HG02642 (cell line): ENCODE data around the gene SLC26A8.
A peak's percentile ranks its signal among the peaks of the same experiment; 100 is the strongest.
"Not testable (repeated sequence)": the region's sequence is repeated elsewhere in the genome, so short reads cannot be mapped to it uniquely, and the experiment has no call there.

Experiments used
- ATAC-seq: cut with Tn5 transposase; IDR thresholded peaks from one replicate; pipeline ENCODE4 v1.9.1; 2021; ENCODE audit warnings: mild to moderate bottlenecking; ENCODE audit not compliant: unreplicated experiment, poor library complexity

The SLC26A8 gene

DNA sequence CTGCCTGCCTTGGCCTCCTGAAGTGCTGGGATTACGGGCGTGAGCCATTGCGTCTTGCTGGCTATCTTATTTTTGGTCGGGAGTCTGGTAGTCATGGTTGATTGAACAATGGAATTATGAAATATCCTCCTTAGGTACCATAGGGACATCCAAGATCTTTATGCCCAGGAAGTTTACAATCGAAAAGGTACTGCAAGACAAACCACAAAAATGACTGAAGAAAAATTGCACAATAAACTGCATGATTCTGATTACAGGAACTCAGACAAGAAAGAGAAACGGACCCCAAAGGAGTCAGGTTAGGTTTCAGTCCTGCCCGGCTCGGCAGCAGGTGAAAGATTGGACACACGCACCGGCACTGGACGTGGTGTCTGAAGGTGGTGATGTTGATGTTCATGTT lies 5.3 kb downstream of the SLC26A8 start:
- ATAC-seq = no peak

DNA sequence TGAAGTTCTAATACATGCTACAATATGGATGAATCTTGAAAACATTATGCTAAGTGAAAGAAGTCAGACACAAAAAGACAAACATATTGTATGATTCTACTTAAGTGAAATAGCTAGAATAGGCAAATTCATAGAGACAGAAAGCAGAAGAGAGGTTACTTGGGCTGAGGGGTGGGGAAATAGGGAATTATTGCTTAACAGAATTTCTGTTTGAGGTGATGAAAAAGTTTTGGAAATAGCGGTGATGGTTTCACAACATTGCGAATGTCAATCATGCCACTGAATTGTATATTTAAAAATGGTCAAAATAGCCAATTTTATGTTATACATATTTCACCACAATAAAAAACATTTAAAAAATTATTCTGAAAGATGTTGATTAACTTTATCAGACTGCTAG lies 6.1 kb downstream of the SLC26A8 start:
- no peak for ATAC-seq

DNA sequence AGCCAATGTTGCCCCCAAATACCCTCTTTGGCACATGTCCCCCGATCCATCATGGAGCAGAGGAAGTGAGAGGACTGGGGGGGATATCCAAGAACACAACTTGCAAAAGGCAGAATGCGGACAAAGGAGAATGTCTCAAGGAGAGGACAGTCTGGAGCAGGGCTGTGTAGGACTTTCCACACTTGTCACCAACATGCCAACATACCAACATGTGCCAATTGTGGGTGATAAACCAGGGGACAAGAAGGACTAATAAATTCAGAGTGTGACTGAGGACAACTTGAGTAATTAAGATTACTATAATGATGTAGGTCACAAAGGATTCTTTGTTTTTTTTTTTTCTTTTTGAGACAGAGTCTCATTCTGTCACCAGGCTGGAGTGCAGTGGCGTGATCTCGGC lies 8.8 kb downstream of the SLC26A8 start:
- no peak for ATAC-seq

DNA sequence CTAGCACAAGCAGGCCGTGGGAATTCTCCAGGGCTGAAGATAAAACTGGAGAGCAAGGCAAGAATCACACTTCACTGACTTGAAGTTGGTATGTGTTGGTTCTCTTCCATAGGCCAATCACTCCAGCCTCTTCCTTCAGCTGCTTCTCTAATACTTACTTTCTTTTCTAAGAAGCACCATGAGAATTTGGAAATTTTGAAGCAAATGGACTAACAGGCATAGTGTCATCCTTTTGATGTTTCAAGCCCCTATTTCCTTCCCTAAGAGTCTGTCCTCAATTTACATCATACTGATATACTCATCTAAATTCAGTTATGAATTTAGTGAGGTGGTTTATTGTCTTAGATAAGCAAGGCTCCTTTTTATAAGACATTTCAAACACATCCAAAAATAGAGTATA lies 24.0 kb downstream of the SLC26A8 start:
- no peak for ATAC-seq

DNA sequence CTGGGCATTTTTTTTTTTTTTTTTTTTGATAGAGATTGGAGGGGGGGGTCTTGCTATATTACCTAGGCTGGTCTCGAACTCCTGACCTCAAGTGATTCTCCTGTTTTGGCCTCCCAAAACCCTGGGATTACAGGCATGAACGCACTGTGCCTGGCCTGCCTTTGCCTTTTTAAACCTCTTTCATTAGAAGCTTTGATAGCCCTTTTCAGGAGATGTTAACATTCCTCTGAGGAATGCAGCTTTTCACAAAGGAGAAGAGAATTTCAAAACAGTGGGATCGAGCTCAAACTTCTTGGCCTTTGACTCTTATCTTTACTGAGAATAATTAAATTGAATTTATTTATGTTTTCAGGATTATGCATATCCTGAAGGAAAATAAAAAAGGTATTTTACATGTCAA lies 31.3 kb downstream of the SLC26A8 start:
- ATAC-seq = no peak

DNA sequence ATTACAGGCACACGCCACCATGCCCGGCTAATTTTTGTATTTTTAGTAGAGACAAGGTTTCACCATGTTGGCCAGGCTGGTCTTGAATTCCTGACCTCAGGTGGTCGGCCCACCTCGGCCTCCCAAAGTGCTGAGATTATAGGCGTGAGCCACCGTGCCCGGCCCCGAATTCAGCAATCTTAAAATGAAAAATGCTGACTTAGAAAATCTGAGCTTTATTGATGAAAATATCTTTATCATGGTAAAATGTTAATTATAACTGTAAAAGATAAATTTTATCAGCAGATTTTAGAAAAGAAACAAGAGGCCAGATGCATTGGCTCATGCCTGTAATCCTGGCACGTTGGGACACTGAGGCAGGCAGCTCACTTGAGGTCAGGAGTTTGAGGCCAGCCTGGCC lies 36.4 kb downstream of the SLC26A8 start:
- not testable (repeated sequence) for ATAC-seq

DNA sequence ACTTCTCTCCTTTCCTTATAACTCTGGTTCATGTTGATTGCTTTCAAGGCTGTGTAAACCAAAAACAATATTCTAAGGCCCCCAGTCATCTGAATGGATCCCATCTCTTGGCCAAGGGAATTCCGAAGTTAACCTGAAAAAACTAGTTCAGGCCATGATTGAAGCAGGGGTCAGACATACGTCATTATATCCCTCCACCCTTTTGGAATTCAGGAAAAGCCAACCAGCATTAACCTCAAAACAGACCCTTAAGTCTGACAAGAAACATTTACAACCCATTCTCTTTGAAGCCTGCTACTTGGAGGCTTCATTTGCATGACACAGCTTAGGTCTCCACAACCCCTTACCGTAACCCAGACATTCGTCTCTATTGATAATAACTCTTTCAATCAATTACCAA lies 39.7 kb downstream of the SLC26A8 start:
- ATAC-seq = no peak

DNA sequence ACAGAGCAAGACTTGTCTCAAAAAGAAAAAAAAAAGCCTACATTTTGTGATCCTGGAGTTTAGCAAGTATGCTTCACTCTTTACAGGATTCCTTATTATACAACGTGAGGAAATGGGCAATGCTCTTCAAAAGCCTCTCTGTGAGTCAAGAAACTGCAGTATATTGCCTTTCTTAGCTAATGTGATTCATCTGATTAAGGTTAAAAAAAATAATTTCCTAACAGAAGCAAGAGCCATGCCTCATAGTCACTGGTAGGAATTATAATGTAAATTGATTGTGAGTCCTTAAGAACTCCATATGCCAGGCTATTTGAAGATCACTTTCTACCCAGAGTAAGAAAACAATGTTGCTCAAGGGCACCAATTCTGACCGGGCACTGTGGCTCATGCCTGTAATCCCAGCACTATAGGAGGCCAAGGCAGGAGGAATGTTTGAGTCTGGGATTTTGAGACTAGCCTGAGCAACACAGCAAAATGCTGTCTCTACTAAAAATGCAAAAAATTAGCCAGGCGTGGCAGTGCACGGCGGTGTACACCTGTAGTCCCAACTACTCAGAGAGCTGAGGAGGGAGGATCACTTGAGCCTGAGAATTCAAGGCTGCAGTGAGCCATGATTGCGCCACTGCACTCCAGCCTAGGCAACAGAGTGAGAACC lies 43.3 kb downstream of the SLC26A8 start:
- ATAC-seq = no peak

DNA sequence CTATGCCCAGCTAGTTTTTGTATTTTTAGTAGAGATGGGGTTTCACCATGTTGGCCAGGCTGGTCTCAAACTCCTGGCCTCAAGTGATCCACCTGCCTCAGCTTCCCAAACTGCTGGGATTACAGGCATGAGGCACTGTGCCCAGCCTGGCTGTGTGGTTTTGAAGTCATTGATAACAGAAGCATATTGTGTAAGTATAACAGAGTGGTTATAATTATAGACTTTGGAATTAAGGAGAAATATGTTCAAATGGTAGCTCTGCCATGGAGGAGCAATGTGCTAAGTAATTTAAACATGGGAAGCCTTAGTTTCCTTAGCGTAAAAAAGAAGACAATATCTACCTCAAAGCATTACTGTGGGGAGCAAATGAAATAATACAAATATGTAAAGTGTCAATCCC lies 44.3 kb downstream of the SLC26A8 start:
- not testable (repeated sequence) for ATAC-seq

DNA sequence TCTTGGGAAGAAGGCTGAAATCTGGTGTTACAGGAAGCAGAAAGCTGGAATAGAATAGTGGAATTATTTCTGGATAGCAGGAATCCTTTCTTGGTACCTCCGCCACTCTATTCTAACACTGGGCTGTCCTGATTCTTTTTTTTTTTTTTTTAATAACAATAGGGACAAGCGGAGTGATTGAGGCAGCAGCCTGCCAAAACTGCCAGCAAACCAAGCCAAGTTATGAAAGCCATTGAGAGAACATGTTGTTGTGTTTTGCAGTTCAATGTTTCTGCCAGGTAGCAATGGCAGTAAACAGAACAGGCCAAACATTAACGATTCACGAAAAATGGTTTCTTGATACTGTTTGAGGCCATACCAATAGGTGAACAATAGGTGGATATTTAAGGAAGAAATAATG lies 47.1 kb downstream of the SLC26A8 start:
- ATAC-seq = no peak

DNA sequence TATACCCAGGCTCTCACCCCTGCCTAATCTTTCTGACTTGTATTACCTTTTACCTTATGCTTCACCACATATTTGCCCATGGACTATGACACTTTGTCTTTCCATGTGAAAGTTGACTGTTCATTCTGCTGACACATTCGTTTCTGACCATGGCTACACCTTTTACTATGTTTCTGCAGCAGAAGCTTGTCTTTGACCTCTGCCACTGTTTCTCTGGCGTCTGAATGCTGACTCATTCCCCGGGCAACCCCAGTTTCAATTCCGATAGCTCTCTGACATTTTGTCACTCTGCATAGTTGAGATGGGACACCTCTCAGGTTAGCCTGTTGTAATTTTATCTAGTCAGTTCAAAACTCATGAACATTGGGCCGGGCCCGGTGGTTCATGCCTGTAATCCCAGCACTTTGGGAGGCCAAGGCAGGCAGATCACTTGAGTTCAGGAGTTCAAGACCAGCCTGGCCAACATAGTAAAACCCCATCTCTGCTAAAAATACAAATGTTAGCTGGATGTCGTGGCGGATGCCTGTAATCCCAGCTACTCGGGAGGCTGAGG lies 50.7 kb downstream of the SLC26A8 start:
- peak; percentile 60 for ATAC-seq

DNA sequence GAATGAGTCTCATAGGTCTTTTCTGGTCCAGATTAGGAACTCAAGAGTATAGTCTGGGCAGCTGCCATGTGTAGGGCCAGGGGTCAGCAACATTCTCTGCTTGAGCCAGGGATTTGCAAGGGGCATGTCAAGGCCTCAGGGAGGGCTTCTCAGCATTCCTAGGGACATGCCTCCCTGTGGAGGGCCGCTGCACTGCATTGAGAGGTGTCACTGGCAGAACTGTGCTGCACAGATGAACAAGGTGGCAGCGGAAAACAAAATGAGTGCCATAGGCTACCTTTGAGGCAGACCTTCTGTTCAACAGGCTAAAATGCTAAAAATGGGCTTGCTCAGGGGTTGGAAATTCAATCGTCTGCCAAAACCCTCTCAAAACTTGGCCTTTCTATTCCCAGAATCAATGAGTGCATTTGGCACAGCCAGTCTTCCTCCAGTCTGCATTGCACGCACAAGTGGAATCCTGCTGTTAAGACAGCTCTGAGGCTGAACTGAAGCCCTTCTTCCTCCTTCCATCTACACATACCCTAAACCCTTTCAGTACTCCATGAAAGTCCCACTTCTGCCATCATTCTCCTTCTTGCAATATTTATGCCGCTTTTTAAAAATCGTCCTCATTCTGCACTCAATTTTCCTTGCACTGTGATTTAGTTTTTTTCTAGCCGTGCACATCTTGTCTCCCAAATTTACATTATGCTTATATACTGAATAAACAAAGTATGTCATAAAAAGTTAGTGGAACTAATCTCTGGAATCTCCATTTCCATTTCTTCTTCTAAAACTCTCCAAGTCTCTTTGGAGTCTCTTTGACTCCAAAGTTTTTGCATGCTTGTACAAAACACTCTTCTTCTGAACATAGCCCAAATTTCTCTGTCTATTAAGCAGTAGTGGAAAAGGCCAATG lies 51.7 kb downstream of the SLC26A8 start:
- ATAC-seq = no peak

DNA sequence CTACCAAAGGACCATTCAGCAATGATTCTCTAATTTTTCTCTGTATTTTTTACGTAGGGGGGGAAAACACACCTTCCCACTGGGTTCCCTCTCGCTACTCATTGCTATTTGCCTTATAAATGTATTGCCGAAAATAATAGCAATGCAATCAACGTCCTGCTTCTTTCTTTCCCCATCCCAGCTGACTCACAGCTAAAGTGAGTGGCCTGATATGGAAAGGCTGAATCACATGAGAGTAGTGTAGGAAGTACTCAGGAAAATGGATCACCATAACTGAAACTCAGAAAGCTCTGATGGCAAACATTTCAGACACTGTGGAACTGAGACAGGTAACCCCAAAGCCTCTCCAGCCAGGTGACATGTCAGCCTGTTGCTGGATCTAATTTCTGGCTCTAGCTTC lies 54.3 kb downstream of the SLC26A8 start:
- no peak for ATAC-seq

DNA sequence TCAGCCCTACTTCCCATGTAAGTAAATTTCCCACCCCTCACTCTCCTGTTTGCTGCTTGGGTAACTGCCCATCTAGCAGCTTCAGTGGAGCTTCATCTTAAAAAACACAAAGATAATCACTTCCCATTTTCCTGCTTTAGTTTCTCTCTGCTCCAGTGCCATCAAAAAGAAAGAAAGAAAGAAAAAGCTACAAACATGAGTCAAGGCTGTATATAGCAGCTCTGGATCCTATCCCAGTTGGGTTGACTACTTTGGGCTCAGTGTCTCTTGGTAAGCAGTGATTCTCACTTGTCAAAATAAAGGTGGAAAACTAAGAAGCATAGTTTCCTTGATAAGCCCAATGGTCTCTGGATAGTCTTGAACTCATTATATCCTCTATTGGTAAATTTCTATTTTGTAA lies 54.8 kb downstream of the SLC26A8 start:
- no peak for ATAC-seq

DNA sequence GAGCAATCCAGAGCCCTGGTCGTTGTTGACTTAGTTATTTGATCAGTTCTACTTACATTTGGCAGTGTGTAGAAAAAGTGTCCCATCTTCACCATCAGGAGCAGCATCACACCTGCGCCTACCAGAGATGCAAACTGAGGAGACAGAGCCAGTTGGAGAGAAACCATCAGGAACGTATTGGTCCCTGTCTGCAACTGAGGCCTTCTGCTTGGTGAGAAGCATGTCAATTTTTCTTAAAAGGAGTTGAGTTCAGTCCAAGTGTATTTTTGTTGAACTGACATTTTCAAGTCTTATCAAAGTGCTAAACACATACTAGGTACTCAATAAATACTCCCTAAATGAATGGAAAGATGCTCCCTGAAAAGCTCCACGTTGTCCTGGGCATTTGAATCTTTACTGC lies 55.6 kb downstream of the SLC26A8 start:
- no peak for ATAC-seq

DNA sequence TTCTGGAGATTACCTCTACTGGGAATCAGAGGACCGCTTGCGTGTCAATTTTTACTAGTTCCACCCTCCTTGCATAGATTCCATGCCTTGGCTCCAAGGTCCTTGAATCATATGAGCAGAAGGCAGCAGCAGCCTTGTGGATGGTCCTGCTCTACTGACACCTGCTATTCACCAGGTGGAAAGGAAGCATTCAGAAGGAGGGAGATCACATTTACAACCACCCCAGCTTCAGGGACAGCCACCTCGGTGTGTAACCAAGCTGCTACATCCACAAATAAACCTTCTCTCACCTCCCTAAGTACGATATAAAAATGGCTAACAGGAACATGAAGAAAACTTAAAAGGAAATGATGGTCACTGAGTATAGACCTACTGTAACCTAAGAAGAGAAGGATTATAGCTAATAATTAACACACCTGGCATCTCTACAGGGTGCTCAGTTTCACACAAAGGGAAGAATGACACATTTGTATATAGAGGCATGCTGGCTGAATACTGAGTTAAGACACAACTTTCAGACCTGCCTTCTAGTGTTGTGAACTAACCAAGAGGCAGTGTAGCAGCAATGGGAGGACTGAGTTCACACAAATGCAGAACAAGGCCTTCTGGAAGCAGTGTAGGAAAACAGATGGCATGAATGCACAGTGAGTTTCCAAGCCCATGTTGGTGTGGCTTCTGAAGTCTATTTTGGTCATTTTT lies 57.2 kb downstream of the SLC26A8 start:
- no peak for ATAC-seq

DNA sequence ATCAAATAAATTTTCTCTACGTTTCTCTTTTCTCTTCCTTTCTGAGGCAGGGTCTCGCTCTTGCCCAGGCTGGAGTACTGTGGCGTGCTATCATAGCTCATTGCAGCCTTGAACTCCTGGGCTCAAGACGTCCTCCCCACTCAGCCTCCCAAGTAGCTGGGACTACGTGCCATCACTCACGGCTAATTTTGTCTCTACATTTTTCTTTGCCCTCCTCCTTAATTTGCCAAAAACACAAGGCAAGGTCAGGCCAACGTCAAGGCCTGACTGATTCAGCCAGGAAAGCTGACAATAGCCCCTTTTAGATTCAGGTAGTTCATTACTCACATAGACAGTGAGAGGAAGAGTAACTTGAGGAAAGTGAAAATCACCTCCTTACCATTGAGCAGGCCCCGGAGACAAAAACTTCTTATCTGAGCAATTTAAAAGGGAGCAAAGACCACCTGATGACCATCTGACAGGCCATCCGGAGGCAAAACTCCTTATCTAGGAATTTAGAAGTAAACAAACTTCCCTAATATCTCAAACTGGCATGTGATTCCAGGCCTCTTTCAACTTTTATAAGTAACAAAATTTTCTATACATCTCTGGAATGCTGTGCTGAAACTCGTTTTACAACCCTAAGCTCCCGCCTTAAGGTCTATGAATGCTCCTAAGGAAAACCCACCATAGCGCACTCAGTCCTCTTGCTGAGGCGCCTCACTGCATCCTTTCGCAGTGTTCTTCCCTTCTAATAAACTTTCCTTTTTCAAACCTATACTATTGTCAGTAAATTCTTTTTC lies 61.5 kb downstream of the SLC26A8 start:
- ATAC-seq = no peak

DNA sequence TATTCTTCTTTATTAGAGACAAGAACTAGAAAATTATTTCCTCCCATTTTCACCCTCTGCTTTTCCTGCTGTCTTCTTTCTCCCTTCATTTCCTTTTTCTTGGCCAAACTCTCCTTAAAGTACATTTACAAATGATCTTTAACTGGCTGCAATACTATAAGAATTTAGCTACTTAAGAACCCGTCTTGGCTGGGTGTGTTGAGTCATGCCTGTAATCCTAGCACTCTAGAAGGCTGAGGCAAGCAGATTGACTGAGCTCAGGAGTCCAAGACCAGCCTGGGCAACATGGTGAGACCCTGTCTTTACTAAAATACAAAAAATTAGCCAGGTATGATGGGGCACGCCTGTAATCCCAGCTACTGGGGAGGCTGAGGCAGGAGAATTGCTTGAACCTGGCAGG lies 64.3 kb downstream of the SLC26A8 start:
- ATAC-seq = no peak

DNA sequence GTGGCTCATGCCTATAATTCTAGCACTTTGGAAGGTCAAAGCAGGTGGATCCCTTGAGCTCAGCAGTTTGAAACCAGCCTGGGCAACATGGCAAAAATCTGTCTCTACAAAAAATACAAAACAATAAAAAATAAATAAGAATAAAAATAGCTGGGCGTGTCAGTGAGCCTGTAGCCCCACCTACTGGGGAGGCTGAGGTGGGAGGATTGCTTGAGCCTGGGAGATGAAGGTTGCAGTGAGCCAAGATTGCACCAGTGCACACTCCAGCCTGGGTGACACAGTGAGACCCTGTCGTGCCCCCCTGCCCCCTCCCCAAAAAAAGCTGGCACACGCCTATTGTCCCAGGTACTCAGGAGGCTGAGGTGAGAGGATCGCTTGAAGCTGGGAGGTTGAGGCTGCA lies 68.5 kb downstream of the SLC26A8 start:
- ATAC-seq = no peak

DNA sequence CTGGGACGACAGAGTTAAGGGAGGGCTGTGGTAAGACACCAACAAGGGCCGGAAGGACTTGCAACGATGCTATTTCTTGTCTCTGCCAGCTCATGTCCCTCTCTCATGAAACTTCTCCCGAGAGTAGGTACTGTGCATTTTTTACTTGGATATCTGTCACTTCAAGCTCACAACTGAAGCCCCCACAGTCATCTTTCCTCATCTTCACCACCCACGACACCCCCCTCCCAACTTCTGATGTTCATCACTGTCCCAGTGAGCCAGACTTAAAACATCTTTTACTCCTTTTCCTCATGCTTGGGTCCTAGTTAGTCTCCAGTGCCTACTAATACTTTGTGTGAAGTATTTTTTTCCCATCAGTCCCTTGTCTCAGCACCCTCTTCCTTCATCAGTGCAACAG lies 68.9 kb downstream of the SLC26A8 start:
- ATAC-seq = no peak
